Caki2 (cell line): ENCODE data around the gene NUDT16L1. TPM values are rescaled to one million over a fixed set of nuclear protein-coding genes. Genes with fewer than 3 reads are reported as not detected.

Experiments used
- DNase-seq: peaks from one replicate; pipeline ENCODE4 v3.0.0-alpha.2; 2015; ENCODE audit warnings: low read depth
- in situ Hi-C: cut with HindIII; loops from 2 replicates; pipeline ENCODE4 v1.10.0; 2016; ENCODE audit warnings: low sequenced_read_pairs, low pct_unique_long_range_greater_than_20kb, mixed read lengths
- total RNA-seq: library from RNA; depleted of rRNA; stranded (reverse); fragments of >200 nt; shearing (Covaris generic); gene quantifications from 2 replicates; pipeline ENCODE4 v1.2.3, GENCODE V29; 2014; ENCODE audit warnings: low replicate concordance

The NUDT16L1 gene
- total RNA-seq, 1 experiment from 2014 or later = 49.2 TPM

GRCh38 chr16:4660454-4661007, 32.8 kb upstream of the NUDT16L1 start:
- DNase-seq = peak; percentile 28

GRCh38 chr16:4661661-4662060, 31.7 kb upstream of the NUDT16L1 start:
- DNase-seq = no peak
- in situ Hi-C loops = no loop called here

More at GRCh38 chr16:4660454-4661007, 32.8 kb upstream of the NUDT16L1 start:
- in situ Hi-C loops = no loop called here

GRCh38 chr16:4663465-4663776, 29.9 kb upstream of the NUDT16L1 start:
- in situ Hi-C loops = no loop called here
- DNase-seq = no peak

- no peak for DNase-seq
- in situ Hi-C loops = no loop called here
These were observed 29.4 kb upstream of the NUDT16L1 start for GRCh38 chr16:4663777-4664465.

- no peak for DNase-seq
- in situ Hi-C loops = no loop called here
These were observed 28.6 kb upstream of the NUDT16L1 start for GRCh38 chr16:4664538-4665418.

DNA sequence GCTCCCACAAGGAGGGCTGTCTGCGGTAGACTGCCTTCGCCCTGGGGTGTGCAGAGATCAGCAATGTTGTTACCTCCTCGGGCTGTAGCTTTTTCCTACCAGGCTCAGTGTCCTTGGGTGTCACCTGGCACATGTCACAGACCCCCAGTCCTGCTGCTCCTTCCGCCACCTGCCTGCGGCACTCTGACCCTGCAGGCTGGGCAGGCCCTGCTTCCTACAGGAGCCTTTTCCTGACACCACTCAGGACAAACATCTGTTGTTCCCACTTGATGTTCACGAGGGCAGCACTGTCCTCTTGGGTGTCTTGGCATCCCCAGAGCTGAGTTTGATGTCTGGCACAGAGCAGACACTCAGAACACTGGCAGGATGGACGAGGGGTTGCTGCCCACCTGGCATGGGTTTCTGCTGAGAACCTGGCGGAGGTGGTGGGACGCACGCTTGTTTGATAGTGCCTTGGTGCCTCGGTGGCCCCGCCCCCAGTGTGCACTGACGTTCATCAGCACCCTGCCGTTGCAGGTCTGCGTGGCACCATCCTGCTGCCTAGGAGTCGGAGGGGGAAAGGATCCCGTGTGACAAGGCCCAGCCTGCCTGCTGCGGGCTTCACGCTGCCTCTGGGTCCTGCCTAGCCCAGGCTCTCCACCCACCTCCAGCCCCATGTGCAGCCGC, 26.7 kb upstream of the NUDT16L1 start:
- DNase-seq = no peak
- in situ Hi-C loops = no loop called here

DNA sequence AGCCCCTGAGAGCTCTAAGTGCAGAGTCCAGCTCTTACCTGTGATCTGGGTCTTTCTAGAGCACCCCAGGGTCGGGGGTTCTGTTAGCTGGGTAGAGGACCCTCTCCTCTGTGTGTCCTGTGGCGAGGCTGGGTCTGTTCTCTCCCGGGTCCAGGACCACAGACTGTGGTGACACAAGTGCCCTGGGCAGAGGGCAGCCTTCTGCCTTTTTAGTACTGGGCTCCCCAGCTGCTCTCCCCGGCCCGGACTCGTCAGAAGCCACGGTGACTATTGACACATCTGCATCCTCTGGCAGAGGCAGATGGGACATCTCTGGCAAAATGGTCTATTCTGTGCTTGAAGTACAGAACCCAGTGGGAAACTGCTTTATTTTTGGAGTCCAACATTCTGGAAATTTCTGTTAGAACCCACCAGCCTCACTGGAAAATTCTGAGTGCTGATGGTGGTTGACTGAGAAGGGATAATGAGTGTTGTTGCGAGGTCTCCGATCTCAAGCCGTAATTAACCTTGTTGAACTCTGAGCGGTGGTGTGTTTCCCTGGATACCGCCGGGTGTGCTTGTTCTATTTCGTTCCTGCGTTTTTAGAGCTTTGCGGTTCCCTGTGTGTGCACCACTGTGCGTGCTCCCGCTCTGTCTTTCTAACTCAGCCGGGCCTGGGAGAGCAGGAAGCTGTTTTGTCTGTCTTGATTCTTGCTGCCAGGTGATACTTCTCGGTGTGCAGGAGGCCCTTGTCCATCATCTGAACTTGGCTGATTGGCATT, 26.0 kb upstream of the NUDT16L1 start:
- in situ Hi-C loops = no loop called here
- DNase-seq = no peak

- in situ Hi-C loops = no loop called here
- DNase-seq = no peak
These were observed 24.9 kb upstream of the NUDT16L1 start for GRCh38 chr16:4668313-4668960.

DNA sequence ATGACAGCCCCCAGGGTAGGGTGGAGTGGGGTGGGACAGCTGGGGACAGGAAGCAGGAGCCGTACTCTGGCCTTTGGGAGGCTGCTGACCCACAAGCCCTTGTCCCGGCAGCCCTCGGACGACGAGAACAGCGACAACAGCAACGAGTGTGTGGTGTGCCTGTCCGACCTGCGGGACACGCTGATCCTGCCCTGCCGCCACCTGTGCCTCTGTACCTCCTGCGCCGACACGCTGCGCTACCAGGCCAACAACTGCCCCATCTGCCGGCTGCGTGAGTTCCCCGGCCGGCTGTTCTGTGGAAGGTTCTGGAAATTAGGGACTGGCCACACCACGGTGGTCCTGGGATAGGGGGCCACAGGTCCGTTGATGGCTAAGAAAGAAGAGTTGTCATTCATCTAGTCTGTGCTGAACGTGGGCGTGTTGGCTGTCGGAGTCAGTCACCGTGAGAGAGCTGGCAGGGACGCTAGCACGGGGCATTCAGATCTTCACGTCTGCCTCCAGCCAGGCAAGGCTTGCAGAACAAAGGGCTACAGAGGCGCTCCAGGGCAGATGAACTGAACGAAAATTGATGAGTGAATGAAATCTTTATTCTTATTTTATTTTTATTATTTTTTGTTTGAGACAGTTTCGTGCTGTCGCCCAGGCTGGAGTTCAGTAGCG, 19.8 kb upstream of the NUDT16L1 start:
- DNase-seq = no peak
- in situ Hi-C loops = no loop called here

DNA sequence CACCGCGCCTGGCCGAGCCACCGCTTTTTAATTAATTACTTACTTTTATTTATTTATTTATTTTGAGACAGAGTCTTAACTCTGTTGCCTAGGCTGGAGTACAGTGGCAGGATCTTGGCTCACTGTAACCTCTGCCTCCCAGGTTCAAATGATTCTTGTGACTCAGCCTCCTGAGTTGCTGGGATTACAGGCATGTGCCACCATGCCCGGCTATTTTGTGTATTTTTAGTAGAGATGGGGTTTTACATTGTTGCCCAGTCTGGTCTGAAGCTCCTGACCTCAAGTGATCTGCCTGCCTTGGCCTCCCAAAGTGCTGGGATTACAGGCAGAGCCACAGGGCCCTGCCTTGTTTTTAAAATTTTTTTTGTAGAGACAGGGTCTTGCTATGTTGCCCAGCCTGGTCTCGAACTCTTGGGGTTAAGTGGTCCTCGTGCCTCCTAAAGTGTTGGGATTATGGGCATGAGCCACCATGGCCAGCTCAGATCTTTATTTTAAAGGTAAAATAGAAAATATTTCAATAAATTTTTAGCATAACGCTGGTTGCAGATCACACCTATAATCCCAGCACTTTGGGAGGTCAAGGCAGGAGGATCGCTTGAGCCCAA, 18.3 kb upstream of the NUDT16L1 start:
- in situ Hi-C loops = no loop called here
- no peak for DNase-seq

GRCh38 chr16:4675864-4676786, 17.2 kb upstream of the NUDT16L1 start:
- no peak for DNase-seq
- in situ Hi-C loops = no loop called here

- no peak for DNase-seq
- in situ Hi-C loops = no loop called here
These were observed 16.5 kb upstream of the NUDT16L1 start for GRCh38 chr16:4676831-4677230.

- in situ Hi-C loops = no loop called here
- no peak for DNase-seq
These were observed 16.0 kb upstream of the NUDT16L1 start for GRCh38 chr16:4677390-4677789.

- DNase-seq = no peak
- in situ Hi-C loops = no loop called here
These were observed 15.4 kb upstream of the NUDT16L1 start for GRCh38 chr16:4677994-4678393.

GRCh38 chr16:4678596-4678995, 14.8 kb upstream of the NUDT16L1 start:
- in situ Hi-C loops = no loop called here
- no peak for DNase-seq
